Stimulated activated CD4-positive, alpha-beta T cell treated with anti-CD3 and anti-CD28 coated beads, TNF-alpha, amount 100 ng/mL, for 1 hour (primary cell): ENCODE data around the gene LIPA.
"Not testable (repeated sequence)": the region's sequence is repeated elsewhere in the genome, so short reads cannot be mapped to it uniquely, and the experiment has no call there.

Source experiments
- DNase-seq, 3 donors: peaks; one replicate each; pipeline ENCODE4 v3.0.0-alpha.2; 2020; ENCODE audit warnings: low read depth in 3 of 3, low spot score in 1 of 3

LIPA gene

GRCh38 chr10:89251409-89252224, at the start of gene LIPA:
LIPA (minus strand) TSS chr10:89251775; CDS start chr10:89247648, 4,127 bp downstream.
- DNase-seq = peak; percentile 78 to 94 (median 90)

- DNase-seq = no peak
Measured at GRCh38 chr10:89301232-89301631, 49.7 kb upstream of the LIPA start.

DNA sequence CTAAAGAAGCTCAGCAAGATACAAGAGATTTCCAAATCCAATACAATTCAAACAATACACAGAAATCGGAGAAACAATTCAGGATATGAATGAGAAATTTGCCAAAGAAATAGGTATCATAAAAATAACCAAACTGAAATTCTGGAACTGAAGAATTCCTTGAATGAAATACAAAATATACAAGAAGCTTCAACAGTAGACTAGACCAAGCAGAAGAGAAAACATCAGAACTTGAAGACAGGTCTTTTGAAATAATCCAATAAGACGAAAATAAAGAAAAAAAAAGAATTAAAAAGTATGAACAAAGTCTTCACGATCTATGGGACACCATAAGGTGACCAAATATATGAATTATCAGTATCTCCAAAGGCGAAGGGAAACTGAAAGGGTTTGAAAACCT, 47.5 kb upstream of the LIPA start:
- DNase-seq = no peak

GRCh38 chr10:89297791-89298190, 46.2 kb upstream of the LIPA start:
- no peak for DNase-seq

DNA sequence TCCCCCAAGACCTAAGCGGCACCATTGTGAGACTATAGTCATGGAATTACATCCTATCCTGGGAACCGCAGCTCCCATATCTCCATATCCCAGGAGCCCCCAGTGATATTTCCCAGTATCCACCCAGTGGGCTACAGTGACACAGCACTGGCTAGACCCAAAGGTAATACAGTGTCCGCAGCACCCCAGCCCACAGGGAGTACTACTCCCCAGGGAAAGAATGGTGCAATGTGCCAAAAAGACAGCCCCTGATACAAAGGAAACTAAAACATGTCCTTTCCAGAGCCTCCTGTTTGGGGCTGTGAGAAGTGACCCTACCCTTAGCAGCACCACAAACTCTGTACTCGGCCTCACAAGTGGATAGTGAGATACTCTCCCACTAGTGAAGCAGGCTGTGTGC, 45.8 kb upstream of the LIPA start:
- no peak for DNase-seq

DNA sequence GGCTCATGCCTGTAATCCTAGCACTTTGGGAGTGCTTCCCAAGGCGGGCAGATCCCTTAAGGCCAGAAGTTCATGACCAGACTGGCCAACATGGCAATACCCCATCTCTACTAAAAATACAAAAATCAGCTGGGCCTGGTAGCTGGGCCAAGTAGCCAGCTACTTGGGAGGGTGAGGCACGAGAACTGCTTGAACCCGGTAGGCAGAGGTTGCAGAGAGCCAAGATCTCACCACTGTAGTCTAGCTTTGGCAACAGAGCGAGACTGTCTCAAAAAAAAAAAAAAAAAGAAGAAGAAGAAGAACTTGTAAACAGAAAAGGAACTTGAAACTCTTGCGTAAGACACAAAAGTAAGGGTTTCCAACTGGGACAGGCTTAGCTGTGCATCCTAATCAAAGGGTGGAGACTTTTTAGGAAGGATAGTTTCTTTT, 44.7 kb upstream of the LIPA start:
- DNase-seq = no peak

- DNase-seq = no peak
Measured at GRCh38 chr10:89295597-89295996, 44.0 kb upstream of the LIPA start.

GRCh38 chr10:89294721-89295239, 43.2 kb upstream of the LIPA start:
- DNase-seq = no peak

- DNase-seq = not testable (repeated sequence)
Measured at GRCh38 chr10:89285303-89285702, 33.7 kb upstream of the LIPA start.

- DNase-seq = not testable (repeated sequence)
Measured at GRCh38 chr10:89284711-89285110, 33.1 kb upstream of the LIPA start.

GRCh38 chr10:89283936-89284475, 32.4 kb upstream of the LIPA start:
- no peak for DNase-seq

- DNase-seq = no peak
Measured at GRCh38 chr10:89283025-89283935, 31.7 kb upstream of the LIPA start.

GRCh38 chr10:89281606-89282395, 30.2 kb upstream of the LIPA start:
- no peak for DNase-seq

GRCh38 chr10:89280508-89280907, 28.9 kb upstream of the LIPA start:
- DNase-seq = no peak

- DNase-seq = no peak
Measured at GRCh38 chr10:89279421-89279869, 27.9 kb upstream of the LIPA start.

DNA sequence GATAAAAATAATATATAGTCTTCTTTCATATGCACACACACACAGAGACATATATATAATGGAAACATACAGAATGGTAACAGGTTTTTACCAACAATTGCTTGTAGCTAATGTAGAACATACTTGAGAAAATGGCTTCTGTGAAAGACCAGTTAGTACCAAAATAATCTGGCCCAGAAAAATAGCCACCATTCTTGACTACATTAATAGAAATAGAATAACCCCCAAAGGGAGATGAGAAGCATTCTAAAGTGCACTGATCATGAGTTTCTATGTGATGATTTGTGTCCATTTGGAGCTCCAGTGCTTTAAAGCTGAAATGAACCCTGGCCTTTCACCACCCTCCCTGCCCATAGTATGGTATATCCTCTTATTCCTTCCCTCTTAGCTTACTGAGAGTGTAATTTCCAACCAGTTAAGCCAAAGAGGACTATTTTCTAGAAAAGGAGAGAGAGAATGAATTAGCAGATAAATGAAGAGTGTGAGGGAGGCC, 27.4 kb upstream of the LIPA start:
- DNase-seq = no peak

DNA sequence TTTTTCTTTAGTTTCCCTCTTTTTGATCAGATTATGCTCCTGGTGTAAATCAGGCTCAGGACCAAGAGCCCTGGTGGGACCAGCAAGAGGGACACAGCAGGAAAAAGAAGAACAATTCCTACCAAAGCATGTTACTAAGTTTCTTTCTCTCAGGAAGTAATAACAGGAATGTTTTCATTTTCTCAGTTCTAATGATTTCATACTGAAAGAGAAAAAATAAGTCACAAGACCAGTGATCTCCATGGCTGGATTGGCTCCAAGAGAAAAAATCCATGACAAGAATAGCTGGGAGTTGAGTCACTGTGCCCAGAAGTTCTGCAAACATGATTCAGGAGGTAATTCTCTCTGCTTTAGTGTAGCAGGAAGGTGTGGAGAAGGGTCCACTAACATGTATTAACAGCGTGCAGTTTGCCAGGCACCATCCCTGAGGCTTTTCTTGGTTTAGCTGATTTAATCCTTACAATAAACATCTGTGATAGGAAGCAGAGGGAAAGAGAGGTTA, 26.5 kb upstream of the LIPA start:
- DNase-seq = no peak

GRCh38 chr10:89275383-89275782, 23.8 kb upstream of the LIPA start:
- no peak for DNase-seq

- no peak for DNase-seq
Measured at GRCh38 chr10:89274928-89275327, 23.4 kb upstream of the LIPA start.

- no peak for DNase-seq
Measured at GRCh38 chr10:89273680-89274079, 22.1 kb upstream of the LIPA start.
